HCT116 (cell line): ENCODE measurements around the gene GABBR1.

Source experiments
- CTCF ChIP-seq, 3 experiments: fragments of 200-600 bp in 1 of 3; sonication (generic) in 1 of 3; IDR thresholded peaks in 2 of 3; conservative IDR thresholded peaks in 1 of 3; 2 replicates each; pipeline ENCODE4 v1.5.1; 2012 to 2017; ENCODE audit warnings: low read depth in 2 of 3, low read length in 2 of 3, antibody characterized with exemption in 1 of 3, borderline replicate concordance in 1 of 3, control low read depth in 1 of 3, mild to moderate bottlenecking in 1 of 3, mixed read lengths in 1 of 3, mixed run types in 1 of 3, moderate library complexity in 1 of 3; ENCODE audit not compliant: insufficient read depth in 1 of 3
- EZH2phosphoT487 ChIP-seq: fragments of 200-600 bp; IDR thresholded peaks from 2 replicates; pipeline ENCODE4 v1.6.1; 2018; ENCODE audit warnings: antibody characterized with exemption, borderline replicate concordance
- TCF7L2 ChIP-seq: IDR thresholded peaks from 2 replicates; pipeline ENCODE4 v1.7.0; 2011; ENCODE audit warnings: borderline replicate concordance, inconsistent platforms; ENCODE audit not compliant: insufficient read depth, insufficient read length; ENCODE audit errors: extremely low read depth
- YY1 ChIP-seq: IDR thresholded peaks from 2 replicates; pipeline ENCODE4 v1.6.1; 2011; ENCODE audit warnings: low read length, low read depth, moderate library complexity, mild to moderate bottlenecking; ENCODE audit not compliant: insufficient replicate concordance; ENCODE audit errors: extremely low read depth
- ZFX ChIP-seq: fragments of 450-650 bp; IDR thresholded peaks from 2 replicates; pipeline ENCODE4 v1.6.1; 2017

- TF ChIP-seq ZFX = no peak
- no peak for TF ChIP-seq YY1
- TF ChIP-seq EZH2phosphoT487 = no peak
- TF ChIP-seq TCF7L2 = no peak
- no peak for TF ChIP-seq CTCF (IDR thresholded peaks at IDR 0.05 in 2 of 3, conservative IDR thresholded peaks at IDR 0.05 in 1 of 3; ENCODE audit: borderline replicate concordance in 1 of 3, insufficient read depth in 1 of 3, low read depth in 2 of 3, low read length in 2 of 3)
These were observed 8.4 kb downstream of the GABBR1 start for GRCh38 chr6:29624520-29624961.
